HG03565 (cell line): ENCODE measurements around the gene GHRH.

Source experiments
- ATAC-seq: cut with Tn5 transposase; IDR thresholded peaks from one replicate; pipeline ENCODE4 v1.9.1; 2021; ENCODE audit warnings: mild to moderate bottlenecking, moderate library complexity; ENCODE audit not compliant: unreplicated experiment

Gene GHRH

GRCh38 chr20:37209193-37209592, 52.4 kb downstream of the GHRH start:
- ATAC-seq = no peak

GRCh38 chr20:37207171-37207570, 54.4 kb downstream of the GHRH start:
- no peak for ATAC-seq

- ATAC-seq = no peak
Observed at GRCh38 chr20:37205794-37206193, 55.8 kb downstream of the GHRH start.

GRCh38 chr20:37205130-37205529, 56.5 kb downstream of the GHRH start:
- no peak for ATAC-seq

- no peak for ATAC-seq
Observed at GRCh38 chr20:37204056-37204455, 57.6 kb downstream of the GHRH start.

- no peak for ATAC-seq
Observed at GRCh38 chr20:37202267-37202943, 59.2 kb downstream of the GHRH start.

- ATAC-seq = no peak
Observed at GRCh38 chr20:37201827-37202162, 59.8 kb downstream of the GHRH start.
